ENCODE measurements around the gene SIAH2. TPM values are rescaled to one million over a fixed set of nuclear protein-coding genes. Genes with fewer than 3 reads are reported as not detected.

The SIAH2 gene
- total and polyA plus RNA-seq, 9 of the 15 experiments (the other 6 are each of a cell fraction or from before 2014, with no cell fraction given) = 4.8 to 39.0 (median 29.9) TPM

DNA sequence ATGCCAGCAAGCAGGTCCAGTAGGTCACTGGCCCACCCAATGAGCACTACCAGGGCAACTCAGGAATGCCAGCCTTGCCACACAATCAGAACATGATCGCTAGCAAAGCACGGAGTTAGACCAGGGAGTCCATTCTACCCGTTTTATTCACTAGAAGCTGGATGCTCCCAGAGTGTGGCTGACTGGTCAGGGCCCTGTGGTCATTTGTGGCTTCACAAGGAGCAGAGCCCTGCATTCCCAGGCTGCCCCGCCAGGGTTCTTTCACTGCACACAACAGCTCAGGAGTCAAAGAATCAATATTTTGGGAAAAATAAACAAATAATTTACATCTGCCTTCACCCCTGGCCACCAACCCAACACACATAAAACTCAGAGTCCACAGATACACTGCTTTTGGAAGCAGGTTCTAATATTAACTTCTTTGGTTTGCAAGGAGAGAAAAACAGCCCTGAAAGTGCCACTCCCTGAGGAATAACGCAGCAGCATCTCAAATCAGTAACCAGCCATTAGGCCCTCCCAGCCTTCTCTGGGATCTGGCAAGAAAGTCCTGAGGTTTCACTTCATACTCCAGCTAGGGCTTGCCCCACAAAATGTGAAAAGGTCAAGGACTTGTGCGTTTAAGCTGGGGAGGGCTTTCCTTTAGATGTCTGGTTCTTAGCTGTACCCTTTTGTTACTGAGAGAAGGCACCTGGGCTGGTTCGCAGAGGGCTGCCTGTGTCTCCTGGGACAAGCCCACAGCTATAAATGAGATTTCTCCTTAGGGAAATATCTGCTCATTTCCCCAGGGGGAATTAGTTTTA lies 16.0 kb downstream of the SIAH2 start:
- DNase-seq (ENCODE audit: extremely low read depth in 1 of 4, low spot score in 3 of 4) (no peak), ATAC-seq (no peak), FAIRE-seq (no peak)
- H3K4me1 ChIP-seq (replicated peaks in 1 of 2; ENCODE audit: control insufficient read depth in 2 of 2, insufficient read depth in 2 of 2, low read length in 2 of 2) = peaks cover 8 to 11% of the 10 kb centered on the region in 2 experiments
- H3K4me2 ChIP-seq (ENCODE audit: insufficient read depth, low read length) = no peak overlapping the region
- intact Hi-C loops (cut with micrococcal nuclease) (no loop called here), in situ Hi-C loops (cut with MboI) (no loop called here)
- WGBS (ENCODE audit: insufficient coverage, low coverage, missing lambda C conversion rate) = 76% methylated on average over 7 of the region's 7 CpGs
- no peaks in the 10 kb centered on the region for H3K9me3 ChIP-seq (replicated peaks; ENCODE audit: control insufficient read depth, insufficient read depth, low read depth, low read length)
- TF ChIP-seq YY1 (IDR thresholded peaks at IDR 0.05; ENCODE audit: borderline replicate concordance in 1 of 3, control insufficient read depth in 1 of 3, extremely low read depth in 1 of 3, insufficient read depth in 3 of 3, insufficient read length in 1 of 3, insufficient replicate concordance in 2 of 3, low read depth in 1 of 3, low read length in 2 of 3) = no peak
- TF ChIP-seq SRSF1 (IDR thresholded peaks at IDR 0.05; ENCODE audit: low read depth, low read length) = no peak
- TF ChIP-seq NONO (IDR thresholded peaks at IDR 0.05; ENCODE audit: low read depth in 2 of 2, low read length in 1 of 2) = no peak
- TF ChIP-seq COPS2 (conservative IDR thresholded peaks at IDR 0.05) = no peak
- TF ChIP-seq BACH1 (tag; IDR thresholded peaks at IDR 0.05) = no peak
- H3K27me3 ChIP-seq (ENCODE audit: control insufficient read depth in 2 of 2, insufficient read depth in 2 of 2, low read length in 2 of 2) = no peaks in the 10 kb centered on the region
- BruUV-seq (replicated peaks) = no TSS peak
- peaks cover 95% of the 10 kb centered on the region for H3K79me2 ChIP-seq (ENCODE audit: control insufficient read depth, insufficient read depth, low read length)
- POLR2A ChIA-PET = interaction anchor here (1.4 to 2.2 kb wide), 4 partner anchors 12 to 16 kb away, joined by 4 to 9 read pairs (median 6); partner anchors contain the start of gene SIAH2
- no peak overlapping the region for H3K27ac ChIP-seq (ENCODE audit: extremely low read depth, low read depth, low read length)
- no peak overlapping the region for H3K9ac ChIP-seq (ENCODE audit: insufficient read depth in 1 of 2, low read depth in 2 of 2, low read length in 2 of 2)
- H4K20me1 ChIP-seq (replicated peaks; ENCODE audit: control insufficient read depth, insufficient read depth, low read length) = peaks cover 14% of the 10 kb centered on the region; the same call in 1 of the 2 replicates
- peaks cover 43% of the 10 kb centered on the region for H3K36me3 ChIP-seq (ENCODE audit: control insufficient read depth, insufficient read depth, low read length)
- H3K9me1 ChIP-seq (ENCODE audit: control insufficient read depth, insufficient read depth, low read length) = no peaks in the 10 kb centered on the region
- CTCF ChIA-PET (ENCODE audit: low intra/inter-chr PET ratio) = no interaction called here
- no peak overlapping the region for H2AFZ ChIP-seq (ENCODE audit: low read depth, low read length)
- H3K4me3 ChIP-seq = no peak overlapping the region
